ENCODE measurements around the gene BORCS6.

The BORCS6 gene

DNA sequence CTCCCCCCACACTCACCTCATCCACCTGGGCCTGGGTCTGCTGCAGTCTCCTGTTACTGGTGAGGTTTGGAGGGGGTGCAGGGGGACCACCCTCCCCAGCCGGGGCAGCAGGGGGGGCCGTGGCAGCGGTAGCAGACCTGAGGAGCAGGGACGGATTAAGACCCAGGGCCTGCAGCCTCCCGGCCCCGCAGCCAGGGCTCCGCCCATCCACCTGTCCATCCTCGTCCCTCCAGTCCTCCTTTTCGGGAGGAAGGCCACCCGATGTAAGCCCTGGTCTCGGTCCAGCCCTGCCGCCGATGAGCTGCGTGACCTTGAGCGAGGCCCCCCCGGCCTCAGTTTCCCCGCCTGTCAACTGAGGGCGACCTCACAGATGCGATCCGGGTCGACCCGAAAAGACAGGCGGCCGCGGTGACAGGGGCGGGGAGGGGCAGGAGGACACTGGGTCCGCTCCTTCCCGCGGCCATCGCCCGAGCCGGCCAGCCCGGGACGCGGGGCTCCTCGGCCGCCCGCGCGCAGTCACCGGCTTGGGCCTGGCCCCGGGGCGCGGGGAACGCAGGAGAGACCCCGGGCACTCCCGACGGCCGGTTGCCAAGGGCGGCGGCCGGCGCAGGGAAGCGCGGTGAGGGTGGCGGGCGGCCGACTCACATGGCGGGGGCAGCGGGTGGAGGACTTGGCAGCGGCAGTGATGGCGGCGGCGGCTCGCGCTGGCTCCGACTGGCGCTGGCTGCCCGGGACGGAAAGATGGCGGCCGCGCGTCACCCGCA lies 27.6 kb downstream of the BORCS6 start, which contains the start of gene VAMP2:
Gene VAMP2 (minus strand): TSS at position 716 of the 764 bp plus-strand sequence. CDS start 69 bp downstream, at position 647.
- Histone ChIP-seq H3K9ac (ENCODE audit: low read length) (peak within 1 kb of the TSS; percentile 98), H3K4me3 (ENCODE audit: low read length) (peak within 1 kb of the TSS; percentile 85), H3K27me3 (ENCODE audit: control insufficient read depth, insufficient read depth, low read length) (no peaks in the 10 kb centered on the region), H3K4me1 (ENCODE audit: control insufficient read depth, insufficient read depth, low read length) (peaks cover 39% of the 10 kb centered on the region), H3K36me3 (ENCODE audit: control insufficient read depth, insufficient read depth, low read length) (peaks cover 8% of the 10 kb centered on the region), H3K9me3 (ENCODE audit: control insufficient read depth, low read length) (no peaks in the 10 kb centered on the region)

DNA sequence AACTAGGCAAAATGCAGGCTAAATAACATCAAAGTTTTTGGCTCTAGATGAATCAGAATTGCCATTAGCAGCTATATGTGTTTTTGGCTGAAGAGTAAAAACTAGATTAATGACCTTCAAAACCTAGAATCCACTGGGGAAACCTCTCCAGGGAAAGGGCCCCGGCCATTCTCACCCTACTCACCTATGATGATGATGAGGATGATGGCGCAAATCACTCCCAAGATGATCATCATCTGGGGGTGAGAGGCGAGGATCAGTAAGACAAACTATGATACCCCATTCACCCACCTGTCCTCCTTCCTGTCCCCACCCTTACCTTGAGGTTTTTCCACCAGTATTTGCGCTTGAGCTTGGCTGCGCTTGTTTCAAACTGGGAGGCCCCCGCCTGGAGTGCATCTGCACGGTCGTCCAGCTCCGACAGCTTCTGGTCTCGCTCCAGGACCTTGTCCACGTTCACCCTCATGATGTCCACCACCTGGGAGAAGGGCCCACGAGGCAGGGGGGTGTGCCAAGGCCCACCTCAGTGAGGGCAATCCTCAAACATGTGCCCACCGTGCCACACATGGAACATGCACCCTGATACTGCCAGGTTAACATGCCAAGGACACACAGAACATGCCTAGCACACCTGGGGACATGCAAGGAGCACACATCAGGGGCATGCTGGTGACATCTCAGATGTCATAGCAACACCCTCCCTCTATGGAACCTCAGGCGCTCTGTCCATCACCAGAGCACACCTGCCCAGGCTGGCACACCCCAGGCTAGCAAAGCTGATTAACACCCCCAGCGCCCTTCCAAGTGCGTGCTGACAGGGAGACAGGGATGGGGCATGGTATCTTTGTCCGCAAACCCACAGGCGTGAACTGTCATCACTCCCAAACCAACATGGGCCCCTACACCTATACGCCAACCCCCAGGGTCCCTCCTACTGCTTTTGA lies 28.4 kb downstream of the BORCS6 start:
- H3K36me3 ChIP-seq (ENCODE audit: control insufficient read depth, insufficient read depth, low read length), result peaks cover 8% of the 10 kb centered on the region
- no peaks in the 10 kb centered on the region for H3K9me3 ChIP-seq (ENCODE audit: control insufficient read depth, low read length)
- peak overlapping the region; percentile 98 for H3K9ac ChIP-seq (ENCODE audit: low read length)
- peak overlapping the region; percentile 85 for H3K4me3 ChIP-seq (ENCODE audit: low read length)
- no peaks in the 10 kb centered on the region for H3K27me3 ChIP-seq (ENCODE audit: control insufficient read depth, insufficient read depth, low read length)
- H3K4me1 ChIP-seq (ENCODE audit: control insufficient read depth, insufficient read depth, low read length), result peaks cover 46% of the 10 kb centered on the region

DNA sequence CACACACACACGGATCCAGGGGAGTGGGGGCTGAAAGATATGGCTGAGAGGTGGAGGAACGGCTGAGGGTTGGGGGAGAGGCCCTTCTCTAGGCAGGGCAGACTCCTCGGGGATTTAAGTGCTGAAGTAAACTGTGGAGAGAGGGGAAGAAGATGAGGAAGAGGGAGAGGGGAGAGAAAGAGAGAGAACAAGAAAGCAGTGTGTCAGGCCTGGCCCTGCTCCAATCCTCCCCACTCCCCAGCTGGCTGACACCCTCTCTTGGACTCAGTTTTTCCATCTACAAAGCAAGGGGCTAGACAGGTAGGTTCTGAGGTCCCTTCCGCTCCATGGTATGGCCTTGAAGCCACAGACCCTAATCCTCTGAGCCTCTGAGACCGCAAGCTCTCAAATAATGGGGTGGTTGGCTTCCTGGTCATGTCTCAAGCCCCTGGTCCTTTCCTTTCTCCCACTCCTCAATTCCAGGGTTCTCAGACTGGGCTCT lies 29.2 kb downstream of the BORCS6 start:
- Histone ChIP-seq H3K9ac (ENCODE audit: low read length) (peak overlapping the region; percentile 50), H3K27me3 (ENCODE audit: control insufficient read depth, insufficient read depth, low read length) (no peaks in the 10 kb centered on the region), H3K9me3 (ENCODE audit: control insufficient read depth, low read length) (no peaks in the 10 kb centered on the region), H3K4me3 (ENCODE audit: low read length) (no peak overlapping the region), H3K36me3 (ENCODE audit: control insufficient read depth, insufficient read depth, low read length) (peaks cover 8% of the 10 kb centered on the region), H3K4me1 (ENCODE audit: control insufficient read depth, insufficient read depth, low read length) (peaks cover 46% of the 10 kb centered on the region)

DNA sequence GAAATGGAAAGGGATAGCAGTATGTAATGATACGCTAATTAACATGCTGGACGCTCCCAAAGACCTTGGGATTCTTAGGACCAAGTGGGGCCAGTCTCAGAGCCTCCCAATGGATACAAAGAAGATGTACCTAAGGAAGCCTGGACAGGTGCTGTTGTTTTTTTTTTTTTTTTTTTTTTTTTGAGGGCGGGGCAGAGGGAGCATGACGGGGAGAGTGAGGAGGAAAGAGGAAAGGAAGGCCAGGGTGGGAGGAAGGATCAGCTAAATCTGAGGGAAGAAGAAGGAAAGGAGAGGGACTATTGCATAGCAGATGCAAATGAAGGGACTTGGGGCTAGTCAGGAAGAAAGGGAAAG lies 29.8 kb downstream of the BORCS6 start:
- Histone ChIP-seq H3K27me3 (ENCODE audit: control insufficient read depth, insufficient read depth, low read length) (no peaks in the 10 kb centered on the region), H3K4me1 (ENCODE audit: control insufficient read depth, insufficient read depth, low read length) (peaks cover 51% of the 10 kb centered on the region), H3K9me3 (ENCODE audit: control insufficient read depth, low read length) (no peaks in the 10 kb centered on the region), H3K36me3 (ENCODE audit: control insufficient read depth, insufficient read depth, low read length) (peaks cover 8% of the 10 kb centered on the region), H3K4me3 (ENCODE audit: low read length) (no peak overlapping the region), H3K9ac (ENCODE audit: low read length) (no peak overlapping the region)

DNA sequence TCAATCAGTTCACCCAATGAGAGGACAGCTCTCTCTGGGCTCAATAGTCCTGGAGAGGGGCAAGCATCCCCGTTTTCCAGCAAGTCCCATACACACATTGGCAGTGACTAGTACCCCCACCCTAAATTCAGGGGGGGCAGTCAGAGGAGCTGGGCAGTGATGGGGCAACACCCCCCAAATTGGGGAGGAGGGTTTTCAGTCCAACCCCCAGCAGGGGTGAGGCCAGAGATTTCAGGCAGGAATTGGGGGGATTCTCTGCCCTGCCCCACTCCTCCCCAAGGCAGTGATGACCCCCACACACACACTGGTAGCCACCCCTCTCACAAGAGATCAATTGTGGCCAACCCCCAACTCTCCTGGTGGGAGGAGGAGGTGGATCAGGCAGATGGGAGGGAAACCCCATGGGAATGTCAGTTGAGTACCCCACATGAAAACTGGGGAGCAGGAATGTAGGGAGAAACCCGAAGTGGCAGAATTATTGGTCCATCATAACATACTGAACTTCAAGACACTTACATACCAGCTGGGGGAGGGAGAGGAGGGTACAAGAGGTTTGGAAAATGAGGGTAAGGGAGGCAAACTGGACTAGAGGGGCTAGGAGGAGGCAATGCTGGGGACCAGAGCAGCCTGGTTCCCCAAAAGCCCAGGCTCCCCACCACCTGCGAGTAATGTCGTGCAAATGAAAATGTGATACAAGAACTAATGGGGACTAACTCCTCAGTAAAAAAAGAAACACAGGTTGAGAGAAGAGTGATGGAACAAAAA lies 30.3 kb downstream of the BORCS6 start:
- H3K9ac ChIP-seq (ENCODE audit: low read length), result no peak overlapping the region
- peaks cover 55% of the 10 kb centered on the region for H3K4me1 ChIP-seq (ENCODE audit: control insufficient read depth, insufficient read depth, low read length)
- H3K27me3 ChIP-seq (ENCODE audit: control insufficient read depth, insufficient read depth, low read length), result no peaks in the 10 kb centered on the region

DNA sequence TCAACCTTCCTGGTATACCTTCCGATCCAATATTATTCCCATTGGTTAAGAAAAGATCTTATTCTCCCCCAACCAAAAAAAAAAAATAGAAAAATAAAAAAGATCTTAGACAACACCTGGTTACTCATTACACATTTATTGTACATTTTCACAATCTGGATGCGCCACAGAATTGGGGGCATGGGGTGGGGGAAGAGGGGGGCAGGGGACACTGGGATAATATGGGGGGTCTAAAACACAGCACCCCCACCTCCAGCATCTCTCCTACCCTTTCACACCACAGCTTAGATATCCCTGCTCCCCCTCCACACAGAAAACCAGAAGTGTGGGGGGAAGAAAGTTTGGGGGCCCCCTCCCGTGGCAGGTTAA lies 31.0 kb downstream of the BORCS6 start:
- H3K9me3 ChIP-seq (ENCODE audit: control insufficient read depth, low read length), result no peaks in the 10 kb centered on the region
- H3K27me3 ChIP-seq (ENCODE audit: control insufficient read depth, insufficient read depth, low read length), result no peaks in the 10 kb centered on the region
- H3K4me1 ChIP-seq (ENCODE audit: control insufficient read depth, insufficient read depth, low read length), result peaks cover 55% of the 10 kb centered on the region
- H3K36me3 ChIP-seq (ENCODE audit: control insufficient read depth, insufficient read depth, low read length), result peaks cover 8% of the 10 kb centered on the region
- no peak overlapping the region for H3K4me3 ChIP-seq (ENCODE audit: low read length)
- H3K9ac ChIP-seq (ENCODE audit: low read length), result no peak overlapping the region

More for the DNA sequence above, 30.3 kb downstream of the BORCS6 start:
- no peak overlapping the region for H3K4me3 ChIP-seq (ENCODE audit: low read length)
- H3K9me3 ChIP-seq (ENCODE audit: control insufficient read depth, low read length), result no peaks in the 10 kb centered on the region
- H3K36me3 ChIP-seq (ENCODE audit: control insufficient read depth, insufficient read depth, low read length), result peaks cover 8% of the 10 kb centered on the region

DNA sequence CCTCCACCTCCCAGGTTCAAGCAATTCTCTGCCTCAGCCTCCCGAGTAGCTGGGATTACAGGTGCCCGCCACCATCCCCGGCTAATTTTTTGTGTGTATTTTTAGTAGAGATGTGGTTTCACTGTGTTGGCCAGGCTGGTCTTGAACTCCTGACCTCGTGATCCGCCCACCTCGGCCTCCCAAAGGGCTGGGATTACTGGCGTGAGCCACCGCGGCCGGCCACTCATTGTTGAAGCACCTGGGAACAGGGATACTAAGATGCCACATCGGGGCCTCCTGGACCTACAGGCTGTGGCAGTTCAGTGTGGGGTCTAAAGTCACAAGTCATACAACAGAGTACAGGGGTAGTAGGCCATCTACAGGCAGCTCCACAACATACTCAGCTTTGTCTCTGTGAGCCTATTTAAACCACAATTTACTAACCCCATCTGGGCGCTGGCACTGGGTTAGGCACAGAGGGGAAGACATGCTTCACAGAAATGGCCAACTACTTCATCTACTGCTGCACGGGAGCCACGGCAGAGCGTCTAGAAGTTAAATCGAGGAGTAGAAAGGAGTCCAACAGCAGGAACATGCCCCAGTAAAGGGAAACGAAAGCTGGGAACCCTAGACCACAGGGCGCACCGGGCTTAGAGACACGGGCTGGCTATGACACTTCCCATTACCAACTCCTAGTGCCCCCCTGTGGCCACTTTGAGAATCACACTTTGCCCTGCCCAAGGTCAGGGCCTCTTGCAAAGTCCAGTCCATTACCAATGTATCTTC lies 31.5 kb downstream of the BORCS6 start:
- Histone ChIP-seq H3K9ac (ENCODE audit: low read length) (peak overlapping the region; percentile 66), H3K9me3 (ENCODE audit: control insufficient read depth, low read length) (no peaks in the 10 kb centered on the region), H3K27me3 (ENCODE audit: control insufficient read depth, insufficient read depth, low read length) (no peaks in the 10 kb centered on the region), H3K36me3 (ENCODE audit: control insufficient read depth, insufficient read depth, low read length) (peaks cover 8% of the 10 kb centered on the region), H3K4me1 (ENCODE audit: control insufficient read depth, insufficient read depth, low read length) (peaks cover 55% of the 10 kb centered on the region), H3K4me3 (ENCODE audit: low read length) (no peak overlapping the region)

DNA sequence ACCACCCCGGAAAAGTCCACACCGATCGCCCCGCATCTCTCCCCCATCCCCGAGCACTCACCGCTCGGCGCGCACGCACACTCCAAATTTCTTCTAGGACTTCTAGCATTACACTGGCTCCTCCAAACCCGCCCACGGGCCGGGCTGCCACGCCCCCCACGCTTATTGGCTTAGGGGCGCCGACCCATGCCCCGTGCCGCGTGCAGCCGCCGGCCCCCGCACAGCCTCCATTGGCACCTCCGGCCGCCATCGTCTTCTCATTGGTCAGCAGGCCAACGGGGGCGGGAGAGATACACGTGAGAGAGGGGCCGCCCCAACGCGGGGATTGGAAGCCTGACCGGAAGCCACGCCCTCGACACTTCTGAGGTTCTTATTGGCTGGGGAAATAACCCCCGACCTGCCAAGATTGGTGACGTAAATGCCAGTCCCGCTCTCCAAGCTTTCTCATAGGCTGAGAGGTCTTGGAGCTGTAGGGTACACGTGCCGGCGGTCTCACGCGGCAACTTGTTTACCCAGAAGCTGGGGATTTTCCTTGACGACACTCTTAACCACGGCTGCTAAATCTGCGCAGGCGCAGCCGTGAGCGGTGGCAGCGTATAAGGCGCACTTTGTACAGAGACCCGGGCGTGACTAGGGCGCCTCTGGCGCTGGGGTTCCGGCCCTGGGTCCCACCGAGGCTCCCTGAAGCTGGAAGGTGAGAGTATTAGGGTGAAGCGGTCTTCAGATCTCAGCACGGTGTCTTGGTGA lies 33.6 kb downstream of the BORCS6 start:
- Histone ChIP-seq H3K4me1 (ENCODE audit: control insufficient read depth, insufficient read depth, low read length) (peaks cover 66% of the 10 kb centered on the region), H3K9ac (ENCODE audit: low read length) (peak overlapping the region; percentile 100), H3K9me3 (ENCODE audit: control insufficient read depth, low read length) (no peaks in the 10 kb centered on the region), H3K4me3 (ENCODE audit: low read length) (peak overlapping the region; percentile 99), H3K36me3 (ENCODE audit: control insufficient read depth, insufficient read depth, low read length) (peaks cover 5% of the 10 kb centered on the region), H3K27me3 (ENCODE audit: control insufficient read depth, insufficient read depth, low read length) (no peaks in the 10 kb centered on the region)

DNA sequence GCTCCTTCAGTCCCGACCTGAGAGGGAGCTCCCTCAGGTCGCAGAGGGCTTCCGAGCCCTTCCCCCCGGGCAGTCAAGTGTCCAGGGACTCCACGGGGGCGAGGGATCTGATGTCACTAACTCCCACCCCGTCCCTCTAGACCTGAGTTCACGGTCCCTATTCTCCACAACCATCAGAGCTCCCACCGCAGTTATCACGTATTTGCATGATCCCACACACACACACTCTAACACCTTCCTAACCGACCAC lies 34.1 kb downstream of the BORCS6 start:
- H3K4me1 ChIP-seq (ENCODE audit: control insufficient read depth, insufficient read depth, low read length), result peaks cover 64% of the 10 kb centered on the region

DNA sequence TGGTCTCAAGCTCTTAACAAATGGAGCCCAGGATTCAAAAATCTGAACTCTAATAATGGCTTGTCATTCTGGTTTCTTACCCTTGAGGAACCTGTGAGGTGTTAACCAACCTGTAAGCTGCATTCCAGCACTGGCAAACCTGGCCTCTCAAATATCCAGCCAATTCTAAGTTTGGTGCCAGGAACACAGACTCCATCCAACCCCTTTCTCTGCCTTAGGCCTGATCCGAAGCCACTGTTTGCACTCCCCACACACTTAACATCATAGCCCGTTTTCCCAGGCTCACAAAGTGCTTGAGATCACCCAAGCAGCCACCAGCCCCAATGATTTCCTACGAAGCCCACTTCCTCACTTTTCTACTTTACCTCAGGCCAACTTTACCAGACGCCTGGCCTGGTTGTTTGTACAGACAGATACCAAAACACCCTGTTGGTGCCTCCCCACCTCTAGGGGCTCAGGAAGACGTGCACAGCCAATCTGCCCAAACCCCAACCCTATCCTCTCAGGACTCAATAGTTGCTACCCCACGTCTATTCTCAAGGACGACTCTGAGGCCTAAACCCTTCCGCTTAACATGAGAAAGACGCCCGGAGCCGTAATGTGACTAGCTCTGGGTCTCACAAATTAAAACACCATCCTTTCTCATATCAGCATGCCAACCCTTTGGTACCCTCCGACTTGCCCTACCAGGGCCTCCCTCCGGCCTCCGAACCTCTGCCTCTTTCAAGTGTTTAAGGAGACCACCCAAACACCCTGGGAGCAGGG lies 34.6 kb downstream of the BORCS6 start:
- H3K36me3 ChIP-seq (ENCODE audit: control insufficient read depth, insufficient read depth, low read length), result peaks cover 2% of the 10 kb centered on the region
- H3K9me3 ChIP-seq (ENCODE audit: control insufficient read depth, low read length), result no peaks in the 10 kb centered on the region
- H3K9ac ChIP-seq (ENCODE audit: low read length), result peak overlapping the region; percentile 100
- peak overlapping the region; percentile 99 for H3K4me3 ChIP-seq (ENCODE audit: low read length)
- no peaks in the 10 kb centered on the region for H3K27me3 ChIP-seq (ENCODE audit: control insufficient read depth, insufficient read depth, low read length)
- H3K4me1 ChIP-seq (ENCODE audit: control insufficient read depth, insufficient read depth, low read length), result peaks cover 65% of the 10 kb centered on the region

More for the DNA sequence above, 34.1 kb downstream of the BORCS6 start:
- Histone ChIP-seq H3K9ac (ENCODE audit: low read length) (peak overlapping the region; percentile 100), H3K4me3 (ENCODE audit: low read length) (peak overlapping the region; percentile 99), H3K27me3 (ENCODE audit: control insufficient read depth, insufficient read depth, low read length) (no peaks in the 10 kb centered on the region), H3K9me3 (ENCODE audit: control insufficient read depth, low read length) (no peaks in the 10 kb centered on the region), H3K36me3 (ENCODE audit: control insufficient read depth, insufficient read depth, low read length) (peaks cover under 1% of the 10 kb centered on the region)

Measured in mucosa of stomach (tissue), 1 donor.